Transverse colon (tissue), 4 donors: ENCODE results near the gene RPS6KA2. TPM values are rescaled to one million over a fixed set of nuclear protein-coding genes. Genes with fewer than 3 reads are reported as not detected.

ENCODE experiments used
- DNase-seq: peaks from one replicate; pipeline ENCODE4 v3.0.0-alpha.2; 2019
- H3K27ac ChIP-seq, 4 donors: fragments of 200-600 bp; sonication (generic); 2 replicates each; pipeline ENCODE4 v1.5.1; 2016 to 2018; ENCODE audit warnings: inconsistent platforms in 4 of 4
- H3K27me3 ChIP-seq: fragments of 200-600 bp; sonication (generic); 2 replicates; pipeline ENCODE4 v1.5.1; 2017; ENCODE audit warnings: inconsistent platforms
- H3K36me3 ChIP-seq, 4 donors: fragments of 200-600 bp; sonication (generic); 2 replicates each; pipeline ENCODE4 v1.5.1; 2017 to 2019; ENCODE audit warnings: inconsistent platforms in 4 of 4
- H3K4me1 ChIP-seq, 4 donors: fragments of 200-600 bp; sonication (generic); 2 replicates each; pipeline ENCODE4 v1.5.1; 2017 to 2020; ENCODE audit warnings: inconsistent platforms in 4 of 4
- H3K4me3 ChIP-seq, 4 donors: fragments of 200-600 bp; sonication (generic); 1 replicate in 1 of 4; 2 replicates in 3 of 4; pipeline versions ENCODE4 v1.5.1 to v1.6.1; 2017 to 2019; ENCODE audit warnings: inconsistent platforms in 4 of 4
- H3K9me3 ChIP-seq, 2 donors: fragments of 200-600 bp; sonication (generic); 2 replicates each; pipeline ENCODE4 v1.5.1; 2017 to 2019; ENCODE audit warnings: inconsistent platforms in 2 of 2
- EP300 ChIP-seq: sonication (generic); formaldehyde crosslinking; IDR thresholded peaks from one replicate; pipeline ENCODE4 v1.6.1; 2017; ENCODE audit warnings: antibody characterized with exemption, low read depth
- POLR2A ChIP-seq: fragments of 450-650 bp; IDR thresholded peaks from one replicate; pipeline ENCODE4 v1.6.1; 2016; ENCODE audit warnings: antibody characterized with exemption, mild to moderate bottlenecking, moderate library complexity
- POLR2AphosphoS5 ChIP-seq, 3 donors: sonication (generic); formaldehyde crosslinking; IDR thresholded peaks; one replicate each; pipeline ENCODE4 v1.6.1; 2016; ENCODE audit warnings: antibody characterized with exemption in 3 of 3
- WGBS, 2 donors: methylation state at CpG; one replicate each; pipeline ENCODE4 v1.1.5; 2018; ENCODE audit warnings: low coverage in 1 of 2; 5-methylcytosine and 5-hydroxymethylcytosine counted together
- in situ Hi-C, 4 donors: fragments of 200-750 bp; cut with MboI; loops; one replicate each; pipeline versions ENCODE4 v1.15.0 to v1.15.1; 2017; ENCODE audit warnings: low sequenced_read_pairs in 3 of 4, low pct_ligation_motif_present in 1 of 4, low pct_unique_long_range_greater_than_20kb in 1 of 4
- intact Hi-C: fragments of 100-400 bp; cut with DNase I; formaldehyde crosslinking; loops from one replicate; pipeline ENCODE4 v1.15.1; 2023; ENCODE audit warnings: low total_unique reads
- total RNA-seq, 4 donors: library from RNA; depleted of rRNA; stranded (reverse); fragments of >200 nt; gene quantifications; one replicate each; pipeline ENCODE4 v1.1.0, GENCODE V29; 2016
- TF ChIP-seq, protein P1 (sequence below), 5 experiments: fragments of 200-600 bp in 3 of 5; fragments of 450-650 bp in 2 of 5; sonication (generic) in 3 of 5; IDR thresholded peaks; 1 replicate in 2 of 5; 2 replicates in 3 of 5; pipeline ENCODE4 v1.5.1; 2016 to 2017; ENCODE audit warnings: antibody characterized with exemption in 5 of 5, inconsistent platforms in 3 of 5, mild to moderate bottlenecking in 2 of 5, moderate library complexity in 1 of 5

Gene RPS6KA2
- total RNA-seq, 4 donors from 2014 or later = 9.6 to 41.1 (median 15.4) TPM

DNA sequence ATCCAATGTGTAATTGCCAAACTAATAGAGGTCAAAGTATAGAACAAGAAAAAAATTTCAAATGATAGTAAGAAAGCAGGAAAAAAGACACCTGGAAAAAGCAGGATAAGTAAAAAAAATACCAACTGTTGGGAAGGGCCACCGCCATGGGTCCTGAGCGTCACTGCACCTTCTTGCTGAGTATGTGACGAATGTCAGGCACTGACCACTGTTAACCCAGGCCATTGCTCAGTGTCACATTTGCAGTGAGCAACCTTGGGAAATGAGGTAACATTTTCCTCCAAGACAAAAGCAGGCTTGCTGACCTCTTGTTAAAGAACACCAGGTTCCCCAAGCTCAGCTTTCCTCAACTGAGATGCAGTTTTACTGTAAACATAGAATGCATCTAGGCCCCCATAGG is 15.6 kb upstream of the RPS6KA2 start:
- Histone ChIP-seq H3K36me3 (no peaks in the 10 kb centered on the region), H3K4me3 (no peak overlapping the region), H3K9me3 (no peaks in the 10 kb centered on the region), H3K4me1 (no peaks in the 10 kb centered on the region), H3K27me3 (peaks cover 4% of the 10 kb centered on the region), H3K27ac (no peak overlapping the region)
- DNase-seq = no peak
- no peak for TF ChIP-seq POLR2A
- no peak for TF ChIP-seq POLR2AphosphoS5 (IDR thresholded peaks at IDR 0.05)
- TF ChIP-seq, protein P1, sequence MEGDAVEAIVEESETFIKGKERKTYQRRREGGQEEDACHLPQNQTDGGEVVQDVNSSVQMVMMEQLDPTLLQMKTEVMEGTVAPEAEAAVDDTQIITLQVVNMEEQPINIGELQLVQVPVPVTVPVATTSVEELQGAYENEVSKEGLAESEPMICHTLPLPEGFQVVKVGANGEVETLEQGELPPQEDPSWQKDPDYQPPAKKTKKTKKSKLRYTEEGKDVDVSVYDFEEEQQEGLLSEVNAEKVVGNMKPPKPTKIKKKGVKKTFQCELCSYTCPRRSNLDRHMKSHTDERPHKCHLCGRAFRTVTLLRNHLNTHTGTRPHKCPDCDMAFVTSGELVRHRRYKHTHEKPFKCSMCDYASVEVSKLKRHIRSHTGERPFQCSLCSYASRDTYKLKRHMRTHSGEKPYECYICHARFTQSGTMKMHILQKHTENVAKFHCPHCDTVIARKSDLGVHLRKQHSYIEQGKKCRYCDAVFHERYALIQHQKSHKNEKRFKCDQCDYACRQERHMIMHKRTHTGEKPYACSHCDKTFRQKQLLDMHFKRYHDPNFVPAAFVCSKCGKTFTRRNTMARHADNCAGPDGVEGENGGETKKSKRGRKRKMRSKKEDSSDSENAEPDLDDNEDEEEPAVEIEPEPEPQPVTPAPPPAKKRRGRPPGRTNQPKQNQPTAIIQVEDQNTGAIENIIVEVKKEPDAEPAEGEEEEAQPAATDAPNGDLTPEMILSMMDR (IDR thresholded peaks at IDR 0.05) = no peak
- no peak for TF ChIP-seq EP300
- whole genome bisulfite sequencing, 2 donors = 63 to 89% methylated on average over 3 of the region's 3 CpGs
- in situ Hi-C loops = loop anchor here in 1 of 4 donors (25.0 kb wide), 1 partner anchor 345 kb away; the partner anchor contains the start of gene CEP43
- intact Hi-C loops = no loop called here

DNA sequence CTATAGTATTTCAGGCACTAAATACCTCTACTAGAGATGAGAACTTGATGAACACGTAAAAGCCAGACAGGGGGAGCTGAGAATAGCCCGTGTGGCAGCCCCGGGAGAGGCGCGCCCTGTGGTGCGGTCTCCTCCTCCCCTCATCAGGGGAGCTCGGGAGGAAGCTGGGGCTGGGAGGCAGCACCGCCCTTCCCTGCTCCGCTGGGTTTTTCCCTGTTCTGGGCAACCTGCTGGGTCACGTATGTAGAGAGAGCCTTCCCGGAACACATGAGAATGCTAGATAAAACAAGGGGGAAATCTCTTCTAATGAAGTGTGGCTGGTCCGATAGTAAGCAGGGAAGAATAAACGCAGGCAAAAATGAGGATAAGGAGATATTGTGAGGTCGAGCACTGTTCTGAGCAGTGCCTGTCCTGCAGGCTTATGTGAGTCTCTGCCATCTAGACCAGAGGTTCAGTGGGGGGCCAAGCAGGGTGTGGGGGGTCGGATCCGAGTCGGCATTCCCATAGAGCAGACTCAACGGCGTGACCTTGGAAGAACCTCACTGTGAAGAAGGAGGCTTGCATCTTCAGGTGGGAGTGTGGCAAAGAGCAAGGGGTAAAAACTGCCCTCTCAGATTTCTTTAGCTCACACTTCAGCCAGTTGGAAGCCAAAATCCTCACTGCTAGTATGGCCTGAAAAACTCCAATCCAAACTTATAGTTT is 13.4 kb upstream of the RPS6KA2 start:
- in situ Hi-C loops = loop anchor here in 1 of 4 donors (25.0 kb wide), 1 partner anchor 347 kb away; the partner anchor contains the start of gene CEP43
- DNase-seq = no peak
- Histone ChIP-seq H3K36me3 (no peaks in the 10 kb centered on the region), H3K4me1 (no peaks in the 10 kb centered on the region), H3K27me3 (peaks cover 4% of the 10 kb centered on the region), H3K27ac (no peak overlapping the region), H3K9me3 (no peaks in the 10 kb centered on the region), H3K4me3 (no peak overlapping the region)
- TF ChIP-seq EP300 (no peak), POLR2A (no peak), POLR2AphosphoS5 (IDR thresholded peaks at IDR 0.05) (no peak)
- TF ChIP-seq, protein P1 (IDR thresholded peaks at IDR 0.05) = no peak
- intact Hi-C loops = no loop called here
- 37 to 56% methylated on average over 11 to 19 of the region's 19 CpGs for WGBS, 2 donors

- H3K4me1 ChIP-seq = no peaks in the 10 kb centered on the region
- H3K9me3 ChIP-seq = no peaks in the 10 kb centered on the region
- no peak overlapping the region for H3K4me3 ChIP-seq
- WGBS, 2 donors = 82 to 89% methylated on average over 5 to 6 of the region's 6 CpGs
- DNase-seq = no peak
- intact Hi-C loops = no loop called here
- in situ Hi-C loops = loop anchor here in 1 of 4 donors (25.0 kb wide), 1 partner anchor 347 kb away; the partner anchor contains the start of gene CEP43
- no peaks in the 10 kb centered on the region for H3K36me3 ChIP-seq
- TF ChIP-seq, protein P1 (IDR thresholded peaks at IDR 0.05) = no peak
- no peak for TF ChIP-seq POLR2A
- no peak for TF ChIP-seq POLR2AphosphoS5 (IDR thresholded peaks at IDR 0.05)
- no peak for TF ChIP-seq EP300
- H3K27me3 ChIP-seq = peaks cover 4% of the 10 kb centered on the region
- H3K27ac ChIP-seq = no peak overlapping the region
Observed at GRCh38 chr6:166639921-166640320, 12.9 kb upstream of the RPS6KA2 start.

DNA sequence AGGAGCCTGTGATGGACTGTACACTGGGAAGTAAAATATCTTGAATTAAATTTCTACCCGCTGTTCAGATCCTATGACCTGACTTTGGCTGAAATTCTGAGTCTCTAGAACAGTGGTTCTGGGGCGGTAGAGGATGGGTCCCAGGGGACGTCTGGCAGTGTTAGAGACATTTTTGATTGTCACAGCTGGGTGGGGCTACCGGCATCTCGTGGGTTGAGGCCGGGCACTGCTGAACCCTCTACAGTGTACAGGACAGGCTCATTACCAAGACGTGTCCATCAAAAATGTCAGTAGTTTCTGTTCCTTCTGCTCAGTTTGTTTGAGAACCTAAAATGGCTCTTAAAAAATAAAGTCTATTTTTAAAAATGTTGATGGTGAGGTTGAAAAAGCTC is 11.5 kb upstream of the RPS6KA2 start:
- in situ Hi-C loops (loop anchor here in 1 of 4 donors (25.0 kb wide), 1 partner anchor 349 kb away; the partner anchor contains the start of gene CEP43), intact Hi-C loops (no loop called here)
- Histone ChIP-seq H3K9me3 (no peaks in the 10 kb centered on the region), H3K4me3 (no peak overlapping the region), H3K27me3 (peaks cover 4% of the 10 kb centered on the region), H3K27ac (no peak overlapping the region), H3K36me3 (no peaks in the 10 kb centered on the region), H3K4me1 (no peaks in the 10 kb centered on the region)
- no peak for TF ChIP-seq POLR2AphosphoS5 (IDR thresholded peaks at IDR 0.05)
- TF ChIP-seq EP300 = no peak
- no peak for TF ChIP-seq POLR2A
- TF ChIP-seq, protein P1 (IDR thresholded peaks at IDR 0.05) = no peak
- 77% methylated on average over 7 of the region's 7 CpGs; no CpG with 5 or more reads in 1 of the 2 donors for WGBS, 2 donors
- DNase-seq = no peak
